GM18526 (cell line): ENCODE data around the gene ADAR.

Experiments used
- POLR2A ChIP-seq: IDR thresholded peaks from 3 replicates; pipeline ENCODE4 v1.6.1; 2011; ENCODE audit not compliant: insufficient read length; ENCODE audit errors: extremely low read depth

ADAR gene, protein sequence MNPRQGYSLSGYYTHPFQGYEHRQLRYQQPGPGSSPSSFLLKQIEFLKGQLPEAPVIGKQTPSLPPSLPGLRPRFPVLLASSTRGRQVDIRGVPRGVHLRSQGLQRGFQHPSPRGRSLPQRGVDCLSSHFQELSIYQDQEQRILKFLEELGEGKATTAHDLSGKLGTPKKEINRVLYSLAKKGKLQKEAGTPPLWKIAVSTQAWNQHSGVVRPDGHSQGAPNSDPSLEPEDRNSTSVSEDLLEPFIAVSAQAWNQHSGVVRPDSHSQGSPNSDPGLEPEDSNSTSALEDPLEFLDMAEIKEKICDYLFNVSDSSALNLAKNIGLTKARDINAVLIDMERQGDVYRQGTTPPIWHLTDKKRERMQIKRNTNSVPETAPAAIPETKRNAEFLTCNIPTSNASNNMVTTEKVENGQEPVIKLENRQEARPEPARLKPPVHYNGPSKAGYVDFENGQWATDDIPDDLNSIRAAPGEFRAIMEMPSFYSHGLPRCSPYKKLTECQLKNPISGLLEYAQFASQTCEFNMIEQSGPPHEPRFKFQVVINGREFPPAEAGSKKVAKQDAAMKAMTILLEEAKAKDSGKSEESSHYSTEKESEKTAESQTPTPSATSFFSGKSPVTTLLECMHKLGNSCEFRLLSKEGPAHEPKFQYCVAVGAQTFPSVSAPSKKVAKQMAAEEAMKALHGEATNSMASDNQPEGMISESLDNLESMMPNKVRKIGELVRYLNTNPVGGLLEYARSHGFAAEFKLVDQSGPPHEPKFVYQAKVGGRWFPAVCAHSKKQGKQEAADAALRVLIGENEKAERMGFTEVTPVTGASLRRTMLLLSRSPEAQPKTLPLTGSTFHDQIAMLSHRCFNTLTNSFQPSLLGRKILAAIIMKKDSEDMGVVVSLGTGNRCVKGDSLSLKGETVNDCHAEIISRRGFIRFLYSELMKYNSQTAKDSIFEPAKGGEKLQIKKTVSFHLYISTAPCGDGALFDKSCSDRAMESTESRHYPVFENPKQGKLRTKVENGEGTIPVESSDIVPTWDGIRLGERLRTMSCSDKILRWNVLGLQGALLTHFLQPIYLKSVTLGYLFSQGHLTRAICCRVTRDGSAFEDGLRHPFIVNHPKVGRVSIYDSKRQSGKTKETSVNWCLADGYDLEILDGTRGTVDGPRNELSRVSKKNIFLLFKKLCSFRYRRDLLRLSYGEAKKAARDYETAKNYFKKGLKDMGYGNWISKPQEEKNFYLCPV

GRCh38 chr1:154607609-154608396 lies at the start of gene ADAR:
ADAR (minus strand) TSS chr1:154608186; CDS start chr1:154608006, 180 bp downstream.
- TF ChIP-seq POLR2A: peak; percentile 73

DNA sequence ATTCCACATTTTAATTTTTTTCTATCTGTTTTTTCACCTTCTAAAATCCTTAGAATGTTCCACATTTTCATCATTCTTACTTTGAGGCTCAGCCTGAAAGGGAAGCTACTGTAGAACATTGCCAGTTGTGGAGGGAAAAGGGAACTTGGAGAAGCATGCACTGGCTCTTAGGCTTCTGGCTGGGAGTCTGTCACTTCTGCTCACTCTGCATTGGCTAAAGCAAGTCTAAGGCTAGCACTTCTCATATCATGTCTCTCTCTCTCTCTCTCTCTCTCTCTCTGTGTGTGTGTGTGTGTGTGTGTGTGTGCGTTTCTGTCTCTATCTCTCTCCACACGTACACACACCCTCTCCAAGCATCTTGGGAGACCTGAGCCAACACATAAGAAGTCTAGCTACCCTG lies 49.6 kb upstream of the ADAR start:
- no peak for TF ChIP-seq POLR2A

DNA sequence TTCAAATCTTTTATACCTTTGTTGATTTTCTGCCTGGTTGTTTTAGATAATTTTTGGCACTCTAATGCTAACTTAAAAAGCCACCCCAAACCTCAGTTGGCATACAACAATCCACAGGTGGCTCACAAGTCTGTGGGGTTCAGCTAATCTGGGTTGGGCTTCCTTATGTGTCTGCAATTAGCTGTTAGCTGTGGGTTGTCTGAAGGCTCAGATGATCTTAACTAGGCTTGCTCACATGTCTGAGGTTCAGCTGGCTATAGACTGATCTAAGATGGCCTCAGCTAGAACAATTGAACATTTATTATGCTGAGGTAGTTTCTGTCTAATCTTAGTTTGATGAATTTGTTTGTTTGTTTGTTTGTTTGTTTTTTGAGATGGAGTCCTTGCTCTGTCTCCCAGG lies 44.9 kb upstream of the ADAR start:
- no peak for TF ChIP-seq POLR2A

GRCh38 chr1:154641534-154641933 lies 33.5 kb upstream of the ADAR start:
- TF ChIP-seq POLR2A: no peak

DNA sequence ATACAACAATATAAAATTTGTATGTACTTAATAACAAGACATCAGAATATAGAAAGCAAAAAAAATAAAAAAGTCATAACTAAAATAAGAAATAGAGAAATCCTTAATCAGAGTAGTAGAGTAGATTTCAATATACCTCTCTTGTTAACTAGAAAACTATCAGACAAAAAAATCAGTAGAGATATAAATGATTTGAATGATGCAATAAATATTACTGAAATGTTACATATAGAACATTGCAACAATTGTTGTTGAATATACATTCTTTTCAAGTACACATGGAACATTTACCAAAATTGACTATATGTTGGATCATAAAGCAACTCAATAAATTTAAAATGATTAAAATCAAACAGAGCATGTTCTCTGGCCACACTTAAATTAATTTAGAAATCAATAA lies 31.9 kb upstream of the ADAR start:
- no peak for TF ChIP-seq POLR2A

DNA sequence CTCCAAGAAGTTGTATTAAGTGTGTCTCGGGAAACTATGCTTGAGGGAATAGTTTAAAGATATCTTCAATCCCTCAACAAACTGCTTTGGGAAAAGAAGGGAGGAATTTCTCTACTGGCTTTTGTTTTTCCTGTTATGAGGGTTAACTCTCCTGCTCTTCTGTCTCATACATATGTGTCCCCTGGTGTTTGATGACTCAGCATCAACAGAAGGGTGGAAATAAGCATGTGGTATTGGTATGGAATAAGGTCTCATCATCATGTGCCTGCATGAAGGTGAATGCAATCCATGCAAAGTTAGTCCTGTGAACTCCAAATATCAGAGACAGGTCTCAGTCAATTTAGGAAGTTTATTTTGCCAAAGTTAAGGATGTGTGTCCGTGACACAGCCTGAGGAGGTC lies 27.2 kb upstream of the ADAR start:
- TF ChIP-seq POLR2A: no peak

- no peak for TF ChIP-seq POLR2A
Measured at GRCh38 chr1:154629675-154630073, 21.7 kb upstream of the ADAR start.

- TF ChIP-seq POLR2A: no peak
Measured at GRCh38 chr1:154629061-154629674, 21.2 kb upstream of the ADAR start.

- no peak for TF ChIP-seq POLR2A
Measured at GRCh38 chr1:154628121-154628405, 20.1 kb upstream of the ADAR start.

- TF ChIP-seq POLR2A: peak; percentile 38
Measured at GRCh38 chr1:154627257-154628120, 19.5 kb upstream of the ADAR start.

- TF ChIP-seq POLR2A: no peak
Measured at GRCh38 chr1:154626456-154627256, 18.7 kb upstream of the ADAR start.

DNA sequence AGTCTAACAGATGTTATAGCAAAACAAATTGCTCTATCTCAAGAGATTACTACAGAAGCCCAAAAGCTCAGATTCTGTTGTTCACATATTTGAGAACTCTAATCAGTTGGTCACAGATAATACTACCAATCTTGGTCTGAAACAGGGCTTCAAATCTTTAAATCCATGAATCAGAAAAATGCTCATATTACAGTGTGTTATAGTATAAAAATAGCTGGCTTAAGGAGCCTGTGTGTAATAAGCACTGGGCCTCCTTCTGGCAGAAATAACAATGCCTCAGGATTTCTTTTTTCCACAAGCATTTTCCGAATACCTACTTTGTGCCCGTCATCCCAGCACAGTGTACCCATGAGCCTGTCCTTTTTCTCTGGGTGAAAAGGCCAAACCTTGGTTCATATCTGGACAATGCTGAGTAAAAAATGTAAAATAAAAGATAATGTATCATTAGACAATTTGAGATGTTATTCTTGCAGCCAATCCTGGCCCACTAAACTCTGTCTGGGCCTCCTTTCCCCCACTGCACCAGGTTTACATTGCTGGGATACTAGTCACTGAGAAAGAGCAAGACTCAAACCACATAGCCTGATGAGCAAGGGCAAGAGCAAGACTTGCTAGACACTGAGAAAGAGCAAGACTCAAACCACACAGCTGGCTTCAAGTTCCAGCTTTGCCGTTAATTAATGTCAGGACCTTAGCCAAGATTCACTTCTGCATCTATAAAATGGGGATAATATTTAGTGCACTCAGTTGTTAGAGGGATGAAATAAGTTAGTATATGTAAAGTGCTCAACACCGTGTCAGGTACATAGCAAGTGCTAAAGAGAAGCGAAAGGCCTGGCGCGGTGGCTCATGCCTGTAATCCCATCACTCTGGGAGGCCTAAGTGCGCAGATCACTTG lies 17.0 kb upstream of the ADAR start:
- TF ChIP-seq POLR2A: no peak
